Cardiac muscle cell (in vitro differentiated cells and primary cell): ENCODE measurements around the gene AKAP17A. TPM values are rescaled to one million over a fixed set of nuclear protein-coding genes. Genes with fewer than 3 reads are reported as not detected.

Experiments used
- DNase-seq, 2 donors: peaks; one replicate each; pipeline versions ENCODE4 v3.0.0 to v3.0.0-alpha.2; 2010 to 2017; ENCODE audit warnings: low read depth in 1 of 2, low spot score in 1 of 2
- H3K27ac ChIP-seq: fragments of 200-600 bp; sonication (generic); 2 replicates; pipeline ENCODE4 v1.5.1; 2016
- H3K27me3 ChIP-seq: fragments of 200-600 bp; sonication (generic); 2 replicates; pipeline ENCODE4 v1.6.0; 2016; ENCODE audit warnings: control low read depth
- H3K36me3 ChIP-seq: fragments of 200-600 bp; sonication (generic); 2 replicates; pipeline ENCODE4 v1.5.1; 2016; ENCODE audit warnings: control low read depth
- H3K4me1 ChIP-seq: fragments of 200-600 bp; sonication (generic); 2 replicates; pipeline ENCODE4 v1.8.1; 2017; ENCODE audit warnings: low read depth, mild to moderate bottlenecking, mixed run types
- H3K4me3 ChIP-seq: fragments of 200-600 bp; sonication (generic); 2 replicates; pipeline ENCODE4 v1.5.1; 2016; ENCODE audit warnings: mild to moderate bottlenecking
- H3K9me3 ChIP-seq: fragments of 200-600 bp; sonication (generic); 2 replicates; pipeline ENCODE4 v1.5.1; 2017; ENCODE audit warnings: low read depth, mild to moderate bottlenecking, control low read depth
- polyA plus RNA-seq: library from polyadenylated mRNA; unstranded; fragments of >200 nt; fragmentation: Nextera tagmentation; extraction: Ambion mirVana; gene quantifications from 2 replicates; pipeline ENCODE4 v1.2.1, GENCODE V29; 2016
- total RNA-seq: library from RNA; depleted of rRNA; stranded (reverse); fragments of >200 nt; gene quantifications from 2 replicates; pipeline ENCODE4 v1.2.3, GENCODE V29; 2016
- TF ChIP-seq, protein P1 (sequence below): IDR thresholded peaks from 2 replicates; pipeline ENCODE4 v1.5.1; 2012; ENCODE audit warnings: low read depth, mild to moderate bottlenecking, low read length

The AKAP17A gene
- total and polyA plus RNA-seq, 2 experiments from 2014 or later = 87.4 to 99.7 TPM

- DNase-seq = no peak
- Histone ChIP-seq H3K36me3 (peaks cover 39% of the 10 kb centered on the region), H3K27me3 (no peaks in the 10 kb centered on the region), H3K4me3 (no peak overlapping the region), H3K4me1 (peaks cover 7% of the 10 kb centered on the region), H3K27ac (no peak overlapping the region), H3K9me3 (no peaks in the 10 kb centered on the region)
- TF ChIP-seq, protein P1, sequence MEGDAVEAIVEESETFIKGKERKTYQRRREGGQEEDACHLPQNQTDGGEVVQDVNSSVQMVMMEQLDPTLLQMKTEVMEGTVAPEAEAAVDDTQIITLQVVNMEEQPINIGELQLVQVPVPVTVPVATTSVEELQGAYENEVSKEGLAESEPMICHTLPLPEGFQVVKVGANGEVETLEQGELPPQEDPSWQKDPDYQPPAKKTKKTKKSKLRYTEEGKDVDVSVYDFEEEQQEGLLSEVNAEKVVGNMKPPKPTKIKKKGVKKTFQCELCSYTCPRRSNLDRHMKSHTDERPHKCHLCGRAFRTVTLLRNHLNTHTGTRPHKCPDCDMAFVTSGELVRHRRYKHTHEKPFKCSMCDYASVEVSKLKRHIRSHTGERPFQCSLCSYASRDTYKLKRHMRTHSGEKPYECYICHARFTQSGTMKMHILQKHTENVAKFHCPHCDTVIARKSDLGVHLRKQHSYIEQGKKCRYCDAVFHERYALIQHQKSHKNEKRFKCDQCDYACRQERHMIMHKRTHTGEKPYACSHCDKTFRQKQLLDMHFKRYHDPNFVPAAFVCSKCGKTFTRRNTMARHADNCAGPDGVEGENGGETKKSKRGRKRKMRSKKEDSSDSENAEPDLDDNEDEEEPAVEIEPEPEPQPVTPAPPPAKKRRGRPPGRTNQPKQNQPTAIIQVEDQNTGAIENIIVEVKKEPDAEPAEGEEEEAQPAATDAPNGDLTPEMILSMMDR = no peak
Measured at GRCh38 chrX:1597345-1598020, 6.1 kb downstream of the AKAP17A start.

GRCh38 chrX:1598021-1598875, 6.8 kb downstream of the AKAP17A start:
- Histone ChIP-seq H3K27ac (no peak overlapping the region), H3K4me1 (peaks cover 3% of the 10 kb centered on the region), H3K27me3 (no peaks in the 10 kb centered on the region), H3K36me3 (peaks cover 40% of the 10 kb centered on the region), H3K4me3 (no peak overlapping the region), H3K9me3 (no peaks in the 10 kb centered on the region)
- TF ChIP-seq, protein P1 = no peak
- no peak for DNase-seq

DNA sequence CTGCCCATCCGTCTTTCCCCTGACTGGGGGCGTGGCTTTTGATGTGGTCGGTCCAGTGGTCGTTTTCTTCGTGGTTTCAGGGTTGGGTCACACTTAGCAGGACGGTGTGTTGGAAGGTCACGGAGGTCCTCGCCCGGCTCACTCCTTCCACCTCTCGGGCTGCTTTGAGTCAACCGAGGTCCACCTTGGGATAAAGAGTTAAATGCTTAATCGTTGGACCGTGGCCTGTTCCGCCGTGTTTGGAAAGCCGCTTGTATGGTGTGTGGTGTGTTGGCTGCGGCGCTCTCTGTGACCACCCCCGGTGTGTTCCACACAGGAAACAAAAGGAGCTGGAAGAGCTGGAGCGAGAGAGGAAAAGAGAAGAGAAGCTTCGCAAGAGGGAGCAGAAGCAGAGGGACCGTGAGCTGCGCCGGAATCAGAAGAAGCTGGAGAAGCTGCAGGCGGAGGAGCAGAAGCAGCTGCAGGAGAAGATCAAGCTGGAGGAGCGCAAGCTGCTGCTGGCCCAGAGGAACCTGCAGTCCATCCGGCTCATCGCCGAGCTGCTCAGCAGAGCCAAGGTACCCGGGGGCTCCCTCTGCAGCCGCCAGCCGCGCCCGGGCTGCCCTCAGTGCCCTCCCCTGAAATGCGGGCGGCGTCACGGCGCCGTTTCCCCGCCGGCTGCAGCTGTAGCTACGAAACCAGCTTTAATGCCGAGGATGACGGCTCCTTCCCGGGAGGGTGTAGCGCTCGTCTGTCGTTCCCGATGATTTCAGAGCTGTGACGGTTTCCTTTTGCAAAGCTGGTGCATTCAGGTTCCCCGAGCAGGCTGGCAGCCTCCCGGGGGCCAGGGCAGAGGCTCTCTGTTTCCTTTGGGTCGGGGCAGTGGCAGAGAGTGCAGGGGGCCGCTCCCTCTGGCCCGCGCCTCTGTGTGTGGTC, 7.7 kb downstream of the AKAP17A start:
- no peak for DNase-seq
- TF ChIP-seq, protein P1 = no peak
- H3K27ac ChIP-seq = no peak overlapping the region
- no peaks in the 10 kb centered on the region for H3K4me1 ChIP-seq
- no peaks in the 10 kb centered on the region for H3K9me3 ChIP-seq
- no peak overlapping the region for H3K4me3 ChIP-seq
- H3K36me3 ChIP-seq = peaks cover 32% of the 10 kb centered on the region
- no peaks in the 10 kb centered on the region for H3K27me3 ChIP-seq

DNA sequence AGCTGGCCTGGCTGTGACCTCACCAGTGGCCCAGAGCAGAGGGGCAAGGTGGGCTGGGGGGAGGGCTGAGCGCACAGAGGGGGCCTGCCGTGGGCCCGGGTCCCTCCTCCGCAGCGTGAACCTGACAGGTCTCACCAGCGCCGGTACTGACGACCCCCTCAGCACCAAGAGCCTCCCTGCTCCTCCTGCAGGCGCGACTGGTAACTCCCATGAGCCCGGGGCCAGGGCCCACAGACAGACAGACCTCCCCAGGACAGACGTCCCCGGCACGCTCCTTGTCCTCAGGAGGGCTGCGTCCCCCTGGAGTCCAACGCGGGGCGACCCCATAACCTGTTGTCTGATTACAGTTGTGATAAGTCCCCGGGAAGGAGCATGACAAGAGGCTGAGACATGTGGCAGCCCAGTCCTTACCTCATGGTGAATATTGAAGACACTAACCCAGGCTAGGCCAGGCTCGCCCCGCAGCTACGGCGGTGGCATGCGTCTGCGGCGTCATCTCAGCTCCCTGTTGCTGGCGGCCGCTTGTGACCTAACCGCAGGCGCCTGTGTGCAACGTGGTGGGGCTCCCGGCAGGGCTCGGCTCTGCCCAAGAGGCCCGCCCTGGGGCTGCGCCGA, 8.5 kb downstream of the AKAP17A start:
- no peak for DNase-seq

More for the DNA sequence above, 8.5 kb downstream of the AKAP17A start:
- no peaks in the 10 kb centered on the region for H3K27me3 ChIP-seq
- H3K27ac ChIP-seq = no peak overlapping the region
- TF ChIP-seq, protein P1 = no peak
- H3K4me3 ChIP-seq = no peak overlapping the region
- H3K36me3 ChIP-seq = peaks cover 26% of the 10 kb centered on the region
- no peaks in the 10 kb centered on the region for H3K4me1 ChIP-seq
- H3K9me3 ChIP-seq = no peaks in the 10 kb centered on the region
